GM12873 (cell line): ENCODE measurements around the gene BRI3.
A peak's percentile ranks its signal among the peaks of the same experiment; 100 is the strongest.

ENCODE experiments used
- CTCF ChIP-seq: IDR thresholded peaks from 2 replicates; pipeline ENCODE4 v1.5.1; 2012; ENCODE audit warnings: low read depth, mild to moderate bottlenecking, moderate library complexity, low read length, control low read depth; ENCODE audit not compliant: insufficient read depth; ENCODE audit errors: missing control alignments

Gene BRI3

GRCh38 chr7:98289333-98289875 is 7.9 kb downstream of the BRI3 start:
- TF ChIP-seq CTCF = no peak

GRCh38 chr7:98291717-98292116 is 10.2 kb downstream of the BRI3 start:
- peak; percentile 52 for TF ChIP-seq CTCF

GRCh38 chr7:98293265-98293664 is 11.8 kb downstream of the BRI3 start:
- no peak for TF ChIP-seq CTCF

- TF ChIP-seq CTCF = no peak
Measured at GRCh38 chr7:98293746-98294145, 12.3 kb downstream of the BRI3 start.

GRCh38 chr7:98294326-98294725 is 12.8 kb downstream of the BRI3 start:
- no peak for TF ChIP-seq CTCF

GRCh38 chr7:98294798-98295382 is 13.4 kb downstream of the BRI3 start:
- peak; percentile 78 for TF ChIP-seq CTCF

- TF ChIP-seq CTCF = no peak
Measured at GRCh38 chr7:98295467-98296192, 14.1 kb downstream of the BRI3 start.
